Ectodermal cell (in vitro differentiated cells): ENCODE results near the gene MIXL1.
A peak's percentile ranks its signal among the peaks of the same experiment; 100 is the strongest.

ENCODE experiments used
- H3K27ac ChIP-seq: 2 replicates; pipeline ENCODE4 v1.7.0; 2013; ENCODE audit warnings: mild to moderate bottlenecking, low read depth, low read length; ENCODE audit not compliant: insufficient read depth, poor library complexity, severe bottlenecking
- H3K27me3 ChIP-seq: 2 replicates; pipeline ENCODE4 v1.7.0; 2013; ENCODE audit warnings: mild to moderate bottlenecking, low read length; ENCODE audit not compliant: insufficient read depth, control insufficient read depth, poor library complexity, severe bottlenecking
- H3K36me3 ChIP-seq: one replicate; pipeline ENCODE4 v1.7.0; 2013; ENCODE audit warnings: low read length; ENCODE audit not compliant: control insufficient read depth, insufficient read depth
- H3K4me1 ChIP-seq: one replicate; pipeline ENCODE4 v1.7.0; 2013; ENCODE audit warnings: low read length; ENCODE audit not compliant: control insufficient read depth, insufficient read depth
- H3K4me3 ChIP-seq: 2 replicates; pipeline ENCODE4 v1.7.0; 2013; ENCODE audit warnings: low read depth, low read length, control low read depth; ENCODE audit not compliant: insufficient read depth
- H3K9me3 ChIP-seq: 2 replicates; pipeline ENCODE4 v1.7.0; 2013; ENCODE audit warnings: mild to moderate bottlenecking, low read length, moderate library complexity; ENCODE audit not compliant: control insufficient read depth
- WGBS, 2 experiments: methylation state at CpG; one replicate each; pipeline ENCODE4 v1.1.7; 2013; ENCODE audit warnings: missing lambda C conversion rate in 2 of 2; 5-methylcytosine and 5-hydroxymethylcytosine counted together

MIXL1 gene

GRCh38 chr1:226212545-226212944, 10.9 kb upstream of the MIXL1 start:
- H3K4me1 ChIP-seq, result peaks cover 20% of the 10 kb centered on the region
- no peaks in the 10 kb centered on the region for H3K36me3 ChIP-seq
- H3K4me3 ChIP-seq, result no peak overlapping the region
- H3K27ac ChIP-seq, result no peak overlapping the region
- WGBS, 2 experiments, result 91 to 95% methylated on average over 8 of the region's 8 CpGs
- H3K27me3 ChIP-seq, result no peaks in the 10 kb centered on the region
- no peaks in the 10 kb centered on the region for H3K9me3 ChIP-seq

DNA sequence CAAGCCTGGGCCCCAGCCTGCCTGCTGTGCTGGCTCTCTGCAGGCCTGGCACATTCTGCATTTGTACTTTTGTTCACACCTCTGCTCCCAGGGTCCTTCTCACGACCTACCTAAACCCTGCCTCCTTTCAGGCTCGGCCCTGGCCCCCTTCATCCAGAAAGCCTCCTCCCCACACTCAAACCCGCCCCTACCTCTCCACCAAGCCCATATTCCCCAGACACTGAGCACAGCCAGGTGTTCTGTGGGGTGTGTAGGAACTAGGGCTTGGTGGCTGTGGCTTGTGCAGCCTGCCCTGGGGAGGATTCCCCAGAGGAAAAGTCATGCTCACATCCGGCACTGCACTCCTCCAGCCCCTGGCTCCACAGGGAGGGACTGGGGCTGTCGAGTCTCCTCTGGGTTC, 8.2 kb upstream of the MIXL1 start:
- H3K27me3 ChIP-seq, result no peaks in the 10 kb centered on the region
- H3K27ac ChIP-seq, result no peak overlapping the region
- H3K4me1 ChIP-seq, result peaks cover 9% of the 10 kb centered on the region
- H3K9me3 ChIP-seq, result no peaks in the 10 kb centered on the region
- no peak overlapping the region for H3K4me3 ChIP-seq
- no peaks in the 10 kb centered on the region for H3K36me3 ChIP-seq
- 62 to 63% methylated on average over 5 of the region's 5 CpGs for WGBS, 2 experiments

- Histone ChIP-seq H3K27ac (no peak overlapping the region), H3K4me3 (no peak overlapping the region), H3K36me3 (no peaks in the 10 kb centered on the region), H3K4me1 (peaks cover 2% of the 10 kb centered on the region), H3K9me3 (no peaks in the 10 kb centered on the region), H3K27me3 (peaks cover 3% of the 10 kb centered on the region)
- WGBS, 2 experiments, result 74 to 79% methylated on average over 5 of the region's 5 CpGs
These were observed 7.4 kb upstream of the MIXL1 start for GRCh38 chr1:226216056-226216455.

DNA sequence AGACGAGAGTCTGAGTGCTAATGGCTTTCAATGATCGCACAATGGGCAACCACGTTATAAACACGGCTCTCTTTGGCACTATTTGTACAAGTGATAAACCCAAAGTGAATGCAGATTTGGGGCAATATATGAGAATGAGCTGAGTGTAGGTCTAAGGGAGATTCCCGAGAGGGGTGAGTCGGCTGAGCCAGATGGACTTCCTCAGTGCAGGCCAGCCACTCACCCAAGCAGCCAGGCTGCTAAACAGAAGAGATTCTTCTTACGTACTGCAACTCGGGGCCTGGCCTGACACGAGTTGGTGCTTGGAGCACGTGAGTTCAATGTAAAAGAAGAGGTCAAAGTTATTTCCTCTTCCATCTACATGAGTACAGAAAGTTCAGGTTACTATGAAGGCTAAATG, 6.2 kb upstream of the MIXL1 start:
- peaks cover 10% of the 10 kb centered on the region for H3K27me3 ChIP-seq
- no peaks in the 10 kb centered on the region for H3K4me1 ChIP-seq
- no peak overlapping the region for H3K27ac ChIP-seq
- H3K9me3 ChIP-seq, result no peaks in the 10 kb centered on the region
- H3K4me3 ChIP-seq, result no peak overlapping the region
- WGBS, 2 experiments, result 88 to 91% methylated on average over 10 of the region's 10 CpGs
- H3K36me3 ChIP-seq, result no peaks in the 10 kb centered on the region

- Histone ChIP-seq H3K36me3 (no peaks in the 10 kb centered on the region), H3K27me3 (peaks cover 42% of the 10 kb centered on the region), H3K9me3 (no peaks in the 10 kb centered on the region), H3K27ac (no peak overlapping the region), H3K4me3 (no peak overlapping the region), H3K4me1 (no peaks in the 10 kb centered on the region)
- 44 to 47% methylated on average over 11 of the region's 11 CpGs for WGBS, 2 experiments
These were observed 2.8 kb upstream of the MIXL1 start for GRCh38 chr1:226220473-226221189.

DNA sequence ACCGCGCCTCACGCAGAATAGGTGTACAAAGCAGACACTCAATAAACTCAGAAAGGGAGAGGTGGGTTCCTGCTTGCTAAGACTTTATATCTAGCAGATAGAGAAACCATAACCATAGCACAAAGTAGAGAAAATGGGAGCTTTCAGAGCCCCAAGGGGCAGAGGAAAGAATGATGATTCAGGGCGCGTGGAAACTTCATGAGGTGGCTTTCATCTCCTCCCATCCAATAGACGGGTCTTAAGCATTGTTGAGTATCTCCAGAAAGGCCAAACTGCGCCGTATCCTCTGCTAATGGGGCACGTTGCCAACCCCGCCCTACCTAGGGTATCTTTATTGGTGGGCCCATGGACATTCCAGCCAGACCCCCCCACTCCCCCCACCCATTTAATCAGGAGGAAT, 778 bp upstream of the MIXL1 start:
- H3K36me3 ChIP-seq, result no peaks in the 10 kb centered on the region
- no peak overlapping the region for H3K27ac ChIP-seq
- H3K9me3 ChIP-seq, result no peaks in the 10 kb centered on the region
- H3K27me3 ChIP-seq, result peaks cover 42% of the 10 kb centered on the region
- H3K4me1 ChIP-seq, result no peaks in the 10 kb centered on the region
- no peak overlapping the region for H3K4me3 ChIP-seq
- WGBS, 2 experiments, result 89 to 94% methylated on average over 10 of the region's 10 CpGs

GRCh38 chr1:226223786-226224244, 351 bp downstream of the MIXL1 start:
- H3K27me3 ChIP-seq, result peaks cover 42% of the 10 kb centered on the region
- H3K4me1 ChIP-seq, result no peaks in the 10 kb centered on the region
- WGBS, 2 experiments, result 1 to 2% methylated on average over 54 to 55 of the region's 55 CpGs
- no peaks in the 10 kb centered on the region for H3K36me3 ChIP-seq
- H3K27ac ChIP-seq, result no peak overlapping the region
- H3K4me3 ChIP-seq, result peak overlapping the region; percentile 53
- H3K9me3 ChIP-seq, result no peaks in the 10 kb centered on the region

DNA sequence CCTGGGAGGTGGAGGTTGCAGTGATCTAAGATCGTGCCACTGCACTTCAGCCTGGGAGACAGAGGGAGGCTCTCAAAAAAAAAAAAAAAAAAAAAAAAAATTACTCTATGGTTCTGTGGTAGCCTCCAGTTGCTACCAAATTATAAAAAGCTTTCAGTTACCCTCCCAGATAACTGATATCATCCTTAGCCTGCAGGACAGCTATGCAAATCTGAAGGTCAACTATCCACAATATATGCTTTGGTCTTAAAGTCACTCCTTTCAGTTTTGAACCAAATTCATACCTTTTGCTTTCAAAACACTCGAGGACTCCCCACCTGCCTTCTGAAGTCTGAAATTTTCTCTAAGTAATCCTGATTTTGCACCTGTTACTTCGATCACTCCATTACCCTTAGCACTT, 3.1 kb downstream of the MIXL1 start:
- WGBS, 2 experiments, result 92 to 95% methylated on average over 2 of the region's 3 CpGs
- Histone ChIP-seq H3K27me3 (peaks cover 35% of the 10 kb centered on the region), H3K4me3 (no peak overlapping the region), H3K36me3 (no peaks in the 10 kb centered on the region), H3K9me3 (no peaks in the 10 kb centered on the region), H3K27ac (no peak overlapping the region), H3K4me1 (no peaks in the 10 kb centered on the region)

DNA sequence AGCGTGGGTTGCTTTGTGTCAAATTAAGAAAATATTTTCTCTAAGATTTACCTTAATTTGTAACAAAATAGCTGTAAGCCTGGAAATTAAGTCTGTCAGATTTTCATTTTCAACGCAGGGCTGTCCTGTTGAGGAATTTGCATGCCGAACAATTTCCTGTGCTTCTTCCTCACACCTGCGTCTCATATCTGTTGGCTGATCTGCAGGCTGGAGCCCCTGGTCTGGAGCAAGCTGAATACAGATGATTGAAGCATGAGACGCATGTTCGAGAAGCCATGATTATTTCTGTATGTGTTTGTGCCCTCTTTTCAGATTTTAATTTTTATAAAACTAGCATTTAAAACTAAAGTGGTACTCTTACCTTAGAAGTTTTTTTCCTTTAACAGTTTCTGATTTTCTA, 9.8 kb downstream of the MIXL1 start:
- H3K4me3 ChIP-seq, result no peak overlapping the region
- 93 to 98% methylated on average over 5 of the region's 6 CpGs for WGBS, 2 experiments
- H3K4me1 ChIP-seq, result no peaks in the 10 kb centered on the region
- H3K36me3 ChIP-seq, result peaks cover 16% of the 10 kb centered on the region
- H3K9me3 ChIP-seq, result no peaks in the 10 kb centered on the region
- H3K27ac ChIP-seq, result no peak overlapping the region
- H3K27me3 ChIP-seq, result no peaks in the 10 kb centered on the region

GRCh38 chr1:226233806-226234205, 10.3 kb downstream of the MIXL1 start:
- no peak overlapping the region for H3K27ac ChIP-seq
- 94 to 100% methylated on average over 2 to 3 of the region's 3 CpGs for WGBS, 2 experiments
- no peak overlapping the region for H3K4me3 ChIP-seq
- peaks cover 17% of the 10 kb centered on the region for H3K36me3 ChIP-seq
- H3K9me3 ChIP-seq, result no peaks in the 10 kb centered on the region
- no peaks in the 10 kb centered on the region for H3K4me1 ChIP-seq
- H3K27me3 ChIP-seq, result no peaks in the 10 kb centered on the region
